Measurements from ENCODE around the gene LYPD6B. TPM values are rescaled to one million over a fixed set of nuclear protein-coding genes. Genes with fewer than 3 reads are reported as not detected.

The LYPD6B gene
- polyA plus RNA-seq, 2 donors = 2.3 to 4.9 TPM

- Histone ChIP-seq H3K4me1 (ENCODE audit: control insufficient read depth in 2 of 2, insufficient read depth in 2 of 2, low read length in 1 of 2) (no peaks in the 10 kb centered on the region), H3K9me3 (ENCODE audit: control insufficient read depth in 2 of 2, insufficient read depth in 1 of 2, low read depth in 1 of 2, low read length in 1 of 2) (peaks cover 0 to 2% of the 10 kb centered on the region in 2 donors)
- WGBS, 2 donors = 46 to 70% methylated on average over 2 of the region's 2 CpGs
These were observed 121.7 kb downstream of the LYPD6B start for GRCh38 chr2:149160195-149160594.

GRCh38 chr2:149160701-149161217, 122.3 kb downstream of the LYPD6B start:
- H3K4me3 ChIP-seq (ENCODE audit: low read depth in 1 of 2, low read length in 2 of 2) = no peak overlapping the region
- H3K36me3 ChIP-seq (ENCODE audit: control insufficient read depth in 2 of 2, insufficient read depth in 2 of 2, low read length in 1 of 2) = no peaks in the 10 kb centered on the region
- no peaks in the 10 kb centered on the region for H3K27me3 ChIP-seq (ENCODE audit: control insufficient read depth in 1 of 2, insufficient read depth in 2 of 2, low read length in 2 of 2)
- 45 to 51% methylated on average over 8 of the region's 8 CpGs for WGBS, 2 donors
- no peaks in the 10 kb centered on the region for H3K4me1 ChIP-seq (ENCODE audit: control insufficient read depth in 2 of 2, insufficient read depth in 2 of 2, low read length in 1 of 2)
- no peak overlapping the region for H3K27ac ChIP-seq (ENCODE audit: low read depth in 2 of 2, low read length in 1 of 2)
- peaks cover 0 to 2% of the 10 kb centered on the region in 2 donors for H3K9me3 ChIP-seq (ENCODE audit: control insufficient read depth in 2 of 2, insufficient read depth in 1 of 2, low read depth in 1 of 2, low read length in 1 of 2)

More at GRCh38 chr2:149160195-149160594, 121.7 kb downstream of the LYPD6B start:
- Histone ChIP-seq H3K27ac (ENCODE audit: low read depth in 2 of 2, low read length in 1 of 2) (no peak overlapping the region), H3K4me3 (ENCODE audit: low read depth in 1 of 2, low read length in 2 of 2) (no peak overlapping the region), H3K27me3 (ENCODE audit: control insufficient read depth in 1 of 2, insufficient read depth in 2 of 2, low read length in 2 of 2) (no peaks in the 10 kb centered on the region), H3K36me3 (ENCODE audit: control insufficient read depth in 2 of 2, insufficient read depth in 2 of 2, low read length in 1 of 2) (no peaks in the 10 kb centered on the region)

GRCh38 chr2:149161481-149162225, 123.2 kb downstream of the LYPD6B start:
- Histone ChIP-seq H3K9me3 (ENCODE audit: control insufficient read depth in 2 of 2, insufficient read depth in 1 of 2, low read depth in 1 of 2, low read length in 1 of 2) (peaks cover 0 to 2% of the 10 kb centered on the region in 2 donors), H3K36me3 (ENCODE audit: control insufficient read depth in 2 of 2, insufficient read depth in 2 of 2, low read length in 1 of 2) (no peaks in the 10 kb centered on the region), H3K4me3 (ENCODE audit: low read depth in 1 of 2, low read length in 2 of 2) (no peak overlapping the region), H3K27me3 (ENCODE audit: control insufficient read depth in 1 of 2, insufficient read depth in 2 of 2, low read length in 2 of 2) (no peaks in the 10 kb centered on the region), H3K27ac (ENCODE audit: low read depth in 2 of 2, low read length in 1 of 2) (no peak overlapping the region), H3K4me1 (ENCODE audit: control insufficient read depth in 2 of 2, insufficient read depth in 2 of 2, low read length in 1 of 2) (peaks cover 0 to 4% of the 10 kb centered on the region in 2 donors)
- WGBS, 2 donors = 60 to 71% methylated on average over 5 of the region's 5 CpGs

GRCh38 chr2:149164296-149164695, 125.8 kb downstream of the LYPD6B start:
- 44 to 63% methylated on average over 1 of the region's 1 CpG for WGBS, 2 donors
- Histone ChIP-seq H3K4me1 (ENCODE audit: control insufficient read depth in 2 of 2, insufficient read depth in 2 of 2, low read length in 1 of 2) (peaks cover 0 to 4% of the 10 kb centered on the region in 2 donors), H3K27me3 (ENCODE audit: control insufficient read depth in 1 of 2, insufficient read depth in 2 of 2, low read length in 2 of 2) (no peaks in the 10 kb centered on the region)

GRCh38 chr2:149164827-149165226, 126.3 kb downstream of the LYPD6B start:
- no peak overlapping the region for H3K4me3 ChIP-seq (ENCODE audit: low read depth in 1 of 2, low read length in 2 of 2)
- H3K9me3 ChIP-seq (ENCODE audit: control insufficient read depth in 2 of 2, insufficient read depth in 1 of 2, low read depth in 1 of 2, low read length in 1 of 2) = peaks cover 0 to 2% of the 10 kb centered on the region in 2 donors
- H3K4me1 ChIP-seq (ENCODE audit: control insufficient read depth in 2 of 2, insufficient read depth in 2 of 2, low read length in 1 of 2) = peaks cover 0 to 4% of the 10 kb centered on the region in 2 donors
- no peaks in the 10 kb centered on the region for H3K27me3 ChIP-seq (ENCODE audit: control insufficient read depth in 1 of 2, insufficient read depth in 2 of 2, low read length in 2 of 2)
- H3K36me3 ChIP-seq (ENCODE audit: control insufficient read depth in 2 of 2, insufficient read depth in 2 of 2, low read length in 1 of 2) = no peaks in the 10 kb centered on the region
- H3K27ac ChIP-seq (ENCODE audit: low read depth in 2 of 2, low read length in 1 of 2) = no peak overlapping the region

More at GRCh38 chr2:149164296-149164695, 125.8 kb downstream of the LYPD6B start:
- H3K9me3 ChIP-seq (ENCODE audit: control insufficient read depth in 2 of 2, insufficient read depth in 1 of 2, low read depth in 1 of 2, low read length in 1 of 2) = peaks cover 0 to 2% of the 10 kb centered on the region in 2 donors
- H3K27ac ChIP-seq (ENCODE audit: low read depth in 2 of 2, low read length in 1 of 2) = no peak overlapping the region
- no peak overlapping the region for H3K4me3 ChIP-seq (ENCODE audit: low read depth in 1 of 2, low read length in 2 of 2)
- no peaks in the 10 kb centered on the region for H3K36me3 ChIP-seq (ENCODE audit: control insufficient read depth in 2 of 2, insufficient read depth in 2 of 2, low read length in 1 of 2)

GRCh38 chr2:149167001-149167780, 128.7 kb downstream of the LYPD6B start:
- H3K27ac ChIP-seq (ENCODE audit: low read depth in 2 of 2, low read length in 1 of 2) = peak overlapping the region; percentile 82 to 92
- no peak overlapping the region for H3K4me3 ChIP-seq (ENCODE audit: low read depth in 1 of 2, low read length in 2 of 2)
- H3K36me3 ChIP-seq (ENCODE audit: control insufficient read depth in 2 of 2, insufficient read depth in 2 of 2, low read length in 1 of 2) = no peaks in the 10 kb centered on the region
- no peaks in the 10 kb centered on the region for H3K27me3 ChIP-seq (ENCODE audit: control insufficient read depth in 1 of 2, insufficient read depth in 2 of 2, low read length in 2 of 2)
- H3K4me1 ChIP-seq (ENCODE audit: control insufficient read depth in 2 of 2, insufficient read depth in 2 of 2, low read length in 1 of 2) = peaks cover 0 to 7% of the 10 kb centered on the region in 2 donors
- WGBS, 2 donors = 34 to 48% methylated on average over 5 of the region's 5 CpGs
- peaks cover 0 to 2% of the 10 kb centered on the region in 2 donors for H3K9me3 ChIP-seq (ENCODE audit: control insufficient read depth in 2 of 2, insufficient read depth in 1 of 2, low read depth in 1 of 2, low read length in 1 of 2)

- Histone ChIP-seq H3K27ac (ENCODE audit: low read depth in 2 of 2, low read length in 1 of 2) (peak overlapping the region; percentile 34 to 66), H3K4me3 (ENCODE audit: low read depth in 1 of 2, low read length in 2 of 2) (no peak overlapping the region)
These were observed 129.4 kb downstream of the LYPD6B start for GRCh38 chr2:149167941-149168340.

GRCh38 chr2:149169656-149170055, 131.2 kb downstream of the LYPD6B start:
- Histone ChIP-seq H3K9me3 (ENCODE audit: control insufficient read depth in 2 of 2, insufficient read depth in 1 of 2, low read depth in 1 of 2, low read length in 1 of 2) (peaks cover 0 to 2% of the 10 kb centered on the region in 2 donors), H3K4me1 (ENCODE audit: control insufficient read depth in 2 of 2, insufficient read depth in 2 of 2, low read length in 1 of 2) (peaks cover 0 to 7% of the 10 kb centered on the region in 2 donors), H3K27me3 (ENCODE audit: control insufficient read depth in 1 of 2, insufficient read depth in 2 of 2, low read length in 2 of 2) (no peaks in the 10 kb centered on the region), H3K4me3 (ENCODE audit: low read depth in 1 of 2, low read length in 2 of 2) (no peak overlapping the region), H3K36me3 (ENCODE audit: control insufficient read depth in 2 of 2, insufficient read depth in 2 of 2, low read length in 1 of 2) (no peaks in the 10 kb centered on the region), H3K27ac (ENCODE audit: low read depth in 2 of 2, low read length in 1 of 2) (peak overlapping the region; percentile 88 to 90)
- WGBS, 2 donors = 36 to 39% methylated on average over 4 of the region's 4 CpGs

More at GRCh38 chr2:149167941-149168340, 129.4 kb downstream of the LYPD6B start:
- Histone ChIP-seq H3K4me1 (ENCODE audit: control insufficient read depth in 2 of 2, insufficient read depth in 2 of 2, low read length in 1 of 2) (peaks cover 0 to 7% of the 10 kb centered on the region in 2 donors), H3K9me3 (ENCODE audit: control insufficient read depth in 2 of 2, insufficient read depth in 1 of 2, low read depth in 1 of 2, low read length in 1 of 2) (peaks cover 0 to 2% of the 10 kb centered on the region in 2 donors), H3K27me3 (ENCODE audit: control insufficient read depth in 1 of 2, insufficient read depth in 2 of 2, low read length in 2 of 2) (no peaks in the 10 kb centered on the region), H3K36me3 (ENCODE audit: control insufficient read depth in 2 of 2, insufficient read depth in 2 of 2, low read length in 1 of 2) (no peaks in the 10 kb centered on the region)
- 67 to 83% methylated on average over 4 of the region's 4 CpGs for WGBS, 2 donors

GRCh38 chr2:149170156-149170555, 131.7 kb downstream of the LYPD6B start:
- H3K9me3 ChIP-seq (ENCODE audit: control insufficient read depth in 2 of 2, insufficient read depth in 1 of 2, low read depth in 1 of 2, low read length in 1 of 2) = no peaks in the 10 kb centered on the region
- no peak overlapping the region for H3K4me3 ChIP-seq (ENCODE audit: low read depth in 1 of 2, low read length in 2 of 2)
- peaks cover 0 to 7% of the 10 kb centered on the region in 2 donors for H3K4me1 ChIP-seq (ENCODE audit: control insufficient read depth in 2 of 2, insufficient read depth in 2 of 2, low read length in 1 of 2)
- no peaks in the 10 kb centered on the region for H3K36me3 ChIP-seq (ENCODE audit: control insufficient read depth in 2 of 2, insufficient read depth in 2 of 2, low read length in 1 of 2)
- peak overlapping the region; percentile 22 to 59 for H3K27ac ChIP-seq (ENCODE audit: low read depth in 2 of 2, low read length in 1 of 2)
- 49 to 65% methylated on average over 1 of the region's 1 CpG for WGBS, 2 donors
- H3K27me3 ChIP-seq (ENCODE audit: control insufficient read depth in 1 of 2, insufficient read depth in 2 of 2, low read length in 2 of 2) = no peaks in the 10 kb centered on the region

All from esophagus (tissue), 2 donors.